OCI-LY1 (cell line): Measurements from ENCODE around the gene TRIM63.

ENCODE experiments used
- CTCF ChIP-seq: fragments of 200-600 bp; sonication (generic), shearing (Covaris generic); IDR thresholded peaks from 2 replicates; pipeline ENCODE4 v1.5.1; 2017; ENCODE audit warnings: mild to moderate bottlenecking, antibody characterized with exemption, low read length, moderate library complexity, mixed read lengths
- EZH2 ChIP-seq: fragments of 200-600 bp; sonication (generic), shearing (Covaris generic); IDR thresholded peaks from 2 replicates; pipeline ENCODE4 v1.8.0; 2017; ENCODE audit warnings: borderline replicate concordance, mixed run types, mild to moderate bottlenecking, antibody characterized with exemption, low read length, moderate library complexity, mixed read lengths

- TF ChIP-seq CTCF = no peak
- no peak for TF ChIP-seq EZH2
These were observed 53.3 kb downstream of the TRIM63 start for GRCh38 chr1:26014179-26014578.
